ENCODE data around the gene GOLGB1.
A peak's percentile ranks its signal among the peaks of the same experiment; 100 is the strongest.

- TF ChIP-seq CTCF (IDR thresholded peaks at IDR 0.05; ENCODE audit: low read length): 0 out of 2 replicates have a peak, but pooled peaks have one; percentile 5
- no peak for TF ChIP-seq EZH2 (optimal IDR thresholded peaks at IDR 0.05; ENCODE audit: low read depth, low read length)
Measured at GRCh38 chr3:121660356-121661171, 89.0 kb downstream of the GOLGB1 start, which contains the start of gene HCLS1.

Data from MM.1S (cell line).